NCI-H2196 treated with DMSO at 0.1 percent for 48 hours (cell line): ENCODE data around the gene TMPRSS13.
A peak's percentile ranks its signal among the peaks of the same experiment; 100 is the strongest.

Experiments
- DNase-seq: peaks from one replicate; lab custom pipeline; 2025; ENCODE audit not compliant: unreplicated experiment; lab: John Stamatoyannopoulos, UW

Gene TMPRSS13

DNA sequence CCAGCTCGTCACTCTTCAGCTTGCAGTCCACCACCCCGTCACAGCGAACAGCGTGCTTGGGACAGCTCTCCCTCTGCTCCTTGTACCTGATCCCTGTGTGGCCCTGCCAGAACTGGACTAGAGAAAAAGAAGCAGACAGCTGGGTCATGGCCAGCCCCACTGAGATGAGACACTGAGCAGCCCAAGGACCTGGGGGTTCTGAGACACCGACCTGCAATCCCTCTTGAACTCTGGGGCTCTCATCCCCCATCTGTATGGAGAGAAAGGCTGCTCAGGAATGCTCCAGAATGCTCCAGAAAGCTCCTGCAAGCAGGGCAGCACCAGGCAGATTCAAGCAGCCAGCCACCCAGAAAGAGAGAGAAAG is 14.8 kb downstream of the TMPRSS13 start:
- no peak for DNase-seq

DNA sequence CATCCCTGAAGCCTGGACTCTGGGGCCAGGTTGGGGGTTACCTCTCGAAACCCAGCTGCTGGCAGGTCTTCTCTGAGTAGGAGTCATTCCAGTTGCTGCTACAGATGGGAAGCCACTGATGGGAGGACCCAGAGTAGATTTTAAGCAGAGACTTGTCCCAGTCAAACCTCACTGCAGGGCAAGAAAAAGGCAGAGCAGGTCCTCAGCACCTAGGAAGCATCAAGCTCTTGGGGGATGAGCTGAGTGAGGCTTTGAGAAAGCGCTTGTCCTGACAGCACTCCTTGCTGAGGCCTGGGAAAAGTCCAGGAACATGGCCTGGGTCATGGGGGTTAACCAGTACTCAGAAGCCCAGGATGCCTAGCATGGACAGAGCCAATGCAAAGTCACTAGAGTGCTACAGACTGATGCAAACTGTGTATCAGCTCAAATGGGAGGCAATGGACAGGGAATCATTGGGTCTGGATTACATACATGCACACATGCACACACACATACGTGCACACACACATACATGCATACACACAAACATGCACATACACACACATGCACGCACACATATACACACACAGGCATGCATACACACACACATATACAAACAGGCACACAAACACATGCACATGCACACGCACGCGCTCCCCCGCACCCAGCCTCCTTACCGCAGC is 15.3 kb downstream of the TMPRSS13 start:
- DNase-seq: no peak

DNA sequence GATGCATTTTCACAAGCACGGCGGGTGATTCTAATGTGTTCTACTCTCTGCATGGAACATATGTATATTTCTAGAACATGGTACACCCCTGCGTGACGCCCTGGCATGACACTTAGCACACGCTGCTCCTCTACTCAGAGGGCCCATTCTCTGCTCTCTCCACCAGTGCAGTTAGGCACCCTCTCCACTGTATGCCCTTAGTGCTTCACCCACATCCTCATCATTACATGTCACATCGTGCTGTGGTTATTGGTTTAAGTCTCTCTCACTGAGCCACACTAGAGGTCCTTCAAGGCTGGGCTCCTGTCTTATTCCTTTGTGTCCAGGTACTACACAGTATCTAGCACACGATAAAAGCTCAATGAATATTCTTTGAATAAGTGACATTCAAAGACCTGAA is 16.7 kb downstream of the TMPRSS13 start:
- DNase-seq: no peak

DNA sequence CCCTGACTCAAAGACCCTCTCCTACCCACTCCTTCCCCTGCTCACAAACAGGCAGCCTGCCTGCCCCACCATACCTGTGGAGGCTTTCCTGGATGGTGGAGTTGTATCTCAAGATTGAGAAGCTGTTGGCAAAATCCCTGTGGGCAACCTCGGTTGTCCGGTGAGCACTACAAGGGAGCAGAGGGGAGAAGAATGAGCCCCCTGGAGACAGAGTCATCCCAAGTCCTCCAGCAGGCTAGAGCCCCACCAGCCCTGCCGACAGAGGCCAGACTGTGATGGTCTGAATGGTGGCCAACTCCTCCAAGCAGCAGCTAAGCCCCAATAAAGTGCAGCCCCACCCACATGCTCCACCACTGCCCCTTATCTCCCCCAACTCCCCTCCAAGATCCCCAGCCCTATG is 17.5 kb downstream of the TMPRSS13 start:
- DNase-seq: no peak

DNA sequence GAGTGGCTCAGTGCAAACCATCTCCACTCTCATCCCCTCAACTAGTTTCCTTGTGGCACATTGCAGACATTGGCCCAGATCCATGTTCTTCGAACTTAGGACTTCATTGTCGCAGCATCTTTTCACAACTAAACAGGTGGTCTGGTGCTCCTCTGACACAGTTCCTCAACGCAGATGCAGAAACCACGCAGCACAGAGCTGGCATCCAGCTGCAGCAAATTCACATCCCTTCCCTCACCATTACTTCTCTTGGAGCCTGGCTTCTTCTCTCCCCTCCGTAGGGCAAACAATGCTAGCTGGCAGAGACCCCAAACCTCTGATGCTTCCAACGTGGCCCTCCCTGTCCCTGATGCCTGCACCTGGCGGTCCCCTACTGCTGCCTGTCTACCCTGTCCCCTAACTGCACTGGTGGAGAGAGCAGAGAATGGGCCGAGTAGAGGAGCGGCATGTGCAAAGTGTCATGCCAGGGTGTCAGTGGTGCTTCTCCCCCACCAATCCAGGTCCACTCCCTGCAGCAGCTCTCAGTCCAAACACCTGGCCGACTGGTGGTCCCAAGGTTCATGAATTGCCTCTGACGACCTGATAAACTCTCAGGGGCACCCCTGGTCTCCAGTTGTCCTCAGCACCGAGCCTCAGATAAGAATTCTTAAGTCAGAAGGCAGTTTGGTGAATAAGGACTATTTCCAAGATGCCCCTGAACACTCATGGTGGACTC is 18.1 kb downstream of the TMPRSS13 start:
- DNase-seq: no peak

DNA sequence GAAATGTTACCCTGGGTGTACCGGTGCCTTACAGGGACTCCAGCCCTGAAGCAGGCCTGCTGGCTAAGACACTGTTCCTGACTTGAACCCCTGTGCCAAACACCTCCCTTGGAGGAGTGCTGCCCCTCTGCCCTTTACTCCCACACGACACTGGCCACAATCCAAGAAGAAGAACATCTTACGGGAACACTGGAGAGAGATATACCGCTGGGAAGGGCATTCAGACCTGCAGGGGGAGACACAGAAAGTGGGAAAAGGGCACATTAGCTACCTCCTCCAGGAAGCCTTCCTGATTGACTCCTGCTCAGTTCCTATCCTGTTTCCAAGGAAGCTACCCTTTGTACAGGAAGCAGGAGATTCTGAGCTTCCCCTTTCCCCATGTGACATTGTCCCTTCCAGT is 18.7 kb downstream of the TMPRSS13 start:
- DNase-seq: no peak

DNA sequence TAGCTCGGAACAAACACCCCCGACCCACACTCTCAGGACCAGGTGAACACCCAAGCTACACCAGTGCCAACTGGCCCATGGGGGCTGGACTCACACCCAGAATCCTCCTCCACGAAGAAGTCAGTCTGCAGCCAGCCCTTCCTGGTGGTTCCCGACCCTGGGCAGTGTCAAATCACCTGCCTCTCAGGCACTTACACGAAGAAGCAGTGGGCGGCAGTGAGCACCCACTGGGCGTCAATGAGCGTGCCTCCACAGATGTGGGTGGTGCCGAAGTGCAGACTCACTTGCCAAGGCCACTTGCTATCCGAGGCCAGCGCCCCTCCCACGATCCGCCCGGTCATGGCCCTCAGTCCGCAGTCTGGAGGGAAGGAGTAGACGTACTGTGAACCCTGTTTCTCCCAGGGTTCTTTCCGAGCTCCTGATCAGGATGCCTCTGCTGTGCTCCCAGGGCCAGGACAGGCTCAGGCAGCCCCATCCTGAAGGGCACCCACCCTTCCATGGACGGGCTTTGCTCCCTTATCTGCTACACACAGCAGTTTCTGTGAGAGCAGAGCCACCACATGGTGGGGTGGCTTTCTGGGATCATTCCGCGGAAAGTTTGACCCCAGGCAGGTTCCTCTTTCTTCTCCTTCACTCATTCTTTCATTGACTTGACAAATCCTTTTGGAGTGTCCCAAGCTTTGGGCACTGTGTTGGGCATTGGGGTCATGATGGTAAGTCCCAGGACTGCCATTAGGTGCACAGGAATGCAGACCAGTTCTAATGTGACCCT is 19.4 kb downstream of the TMPRSS13 start:
- DNase-seq: no peak

DNA sequence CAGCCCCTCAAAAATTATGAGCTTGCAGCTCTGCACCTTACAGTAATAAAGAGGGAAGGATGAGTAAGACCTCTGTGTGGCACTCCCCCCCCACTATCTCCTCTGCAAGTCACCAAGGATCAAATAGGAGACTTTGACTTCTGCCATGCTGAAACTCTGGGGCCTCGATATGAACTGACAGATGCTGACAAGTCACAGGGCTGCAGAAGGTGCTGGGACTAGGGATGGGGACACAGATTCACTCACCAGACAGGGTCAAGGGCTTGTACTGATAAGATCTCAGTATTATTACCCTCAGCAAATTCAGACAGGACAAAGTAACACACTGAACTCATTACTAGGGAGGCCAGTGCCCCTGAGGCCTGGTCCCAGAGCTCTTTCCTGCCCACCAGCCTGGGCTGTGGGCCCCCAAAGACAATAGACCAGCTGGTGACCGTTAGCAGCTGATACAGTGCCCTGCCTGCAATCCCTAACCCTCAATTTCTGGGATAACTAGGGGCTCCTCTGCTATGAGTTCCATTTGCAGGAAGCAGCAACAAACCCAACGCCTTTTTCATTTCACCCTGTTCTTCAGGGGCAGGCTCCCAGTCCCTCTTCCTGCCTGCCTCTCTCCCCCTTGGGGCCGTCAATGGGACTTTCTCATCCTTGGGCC is 20.1 kb downstream of the TMPRSS13 start:
- no peak for DNase-seq

DNA sequence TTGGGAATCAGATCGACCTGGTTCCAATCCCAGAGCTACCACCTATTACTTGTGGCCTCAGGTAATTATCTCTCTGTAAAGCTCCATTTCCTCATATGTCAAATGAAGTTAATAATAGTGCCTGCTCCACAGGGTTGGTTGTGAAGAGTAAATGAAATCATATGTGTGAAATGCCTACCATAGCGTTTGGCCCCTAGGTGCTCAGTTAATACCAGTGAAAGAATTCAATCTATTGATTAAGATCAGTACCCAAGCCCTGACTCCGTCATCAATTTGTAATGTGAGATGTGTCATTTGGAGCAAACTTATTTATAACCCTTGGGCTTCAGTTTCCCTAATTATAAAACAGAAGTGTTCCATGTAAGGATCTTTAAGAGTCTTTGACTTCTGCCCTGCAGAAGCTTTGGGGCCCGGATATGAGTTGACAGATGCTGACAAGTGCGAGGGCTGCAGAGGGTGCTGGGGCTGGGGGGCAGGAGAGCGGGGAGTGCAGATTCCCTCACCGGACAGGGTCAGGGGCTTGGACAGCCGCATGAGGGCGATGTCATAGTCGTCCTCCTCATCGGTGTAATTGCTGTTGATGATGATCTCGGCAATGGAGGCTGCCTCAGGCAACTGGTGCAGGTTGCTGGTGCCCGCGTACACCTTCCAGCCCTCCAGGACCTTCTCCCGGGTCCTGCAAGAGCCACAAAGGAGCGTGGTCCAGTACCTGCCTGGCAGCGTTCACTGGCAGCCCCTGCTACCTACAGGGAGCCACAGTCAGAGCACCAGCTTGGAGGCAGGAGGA is 20.9 kb downstream of the TMPRSS13 start:
- no peak for DNase-seq

DNA sequence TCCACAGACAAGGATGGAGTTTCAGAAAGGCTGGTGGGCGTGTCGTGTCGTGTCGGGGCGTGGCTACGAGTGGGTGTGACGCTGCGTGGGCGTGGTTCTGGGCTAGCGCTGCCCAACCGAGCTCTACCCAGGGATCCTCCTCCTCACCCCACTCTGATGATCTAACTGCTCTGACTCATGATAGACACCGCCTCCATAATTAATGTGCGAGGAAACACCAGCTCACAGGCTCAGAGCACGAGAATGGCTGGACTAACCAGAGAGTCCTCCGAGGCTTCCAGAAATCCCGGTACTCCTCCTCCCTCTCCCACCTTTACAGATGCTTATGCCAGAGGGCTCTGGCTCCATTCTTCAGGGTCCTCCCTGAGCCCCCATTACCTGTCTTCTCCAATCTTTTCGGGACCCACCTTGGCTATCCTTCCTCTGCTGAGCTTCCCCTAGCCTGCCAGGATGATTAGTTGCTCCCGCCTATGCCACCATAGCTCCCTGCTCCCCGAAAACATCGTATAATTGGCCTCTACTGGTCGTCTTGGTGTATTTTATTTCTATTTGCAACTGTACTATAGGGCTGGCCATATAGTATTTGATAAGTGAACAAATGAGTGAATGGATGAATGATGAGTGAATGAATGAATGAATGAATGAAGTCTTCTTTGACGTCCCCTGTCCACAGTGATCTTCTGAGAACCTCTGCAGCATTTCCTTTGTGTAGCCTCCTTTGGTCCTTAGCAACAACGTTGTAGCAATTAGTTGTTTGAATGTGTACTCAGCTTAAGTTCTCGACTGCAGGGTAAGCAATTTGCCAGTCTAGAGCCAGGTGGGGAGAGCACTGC is 21.7 kb downstream of the TMPRSS13 start:
- DNase-seq: peak; percentile 90

DNA sequence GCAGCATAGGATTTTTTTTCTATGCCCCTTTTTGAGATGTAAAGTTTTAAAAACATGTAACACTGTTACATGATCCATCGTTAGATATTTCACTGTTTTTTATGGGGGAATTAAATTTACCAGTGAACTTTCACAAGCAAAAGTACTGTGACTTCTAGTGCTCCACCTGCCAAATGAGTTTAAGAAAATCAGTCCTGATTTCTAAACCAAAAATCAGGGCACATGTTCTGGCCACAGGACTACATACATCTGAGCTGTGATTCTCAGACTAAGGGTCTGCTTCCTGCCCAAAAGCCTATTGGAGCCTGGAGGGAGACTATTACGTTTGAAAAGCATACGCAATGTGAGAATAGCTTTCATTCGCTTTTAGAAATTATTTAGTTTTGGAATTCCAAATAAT is 22.5 kb downstream of the TMPRSS13 start:
- no peak for DNase-seq

DNA sequence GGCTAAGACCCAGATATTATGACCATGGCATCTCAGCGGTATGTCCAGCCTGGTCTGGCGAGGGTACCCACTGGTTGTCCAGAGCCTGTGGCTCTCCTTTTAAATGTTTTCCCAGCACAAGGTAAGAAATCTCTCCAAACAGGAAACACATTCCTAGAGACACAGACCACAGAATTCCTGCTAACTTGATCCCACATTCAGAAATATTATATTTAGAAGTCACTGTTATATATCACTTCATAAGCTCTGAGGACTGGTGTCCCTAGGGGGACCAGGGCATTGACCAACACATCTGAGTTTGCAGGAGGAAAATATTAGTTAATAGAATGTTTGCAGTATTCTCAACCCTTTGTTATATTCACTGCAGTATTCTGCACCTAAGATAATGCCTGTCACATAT is 23.1 kb downstream of the TMPRSS13 start:
- DNase-seq: no peak

DNA sequence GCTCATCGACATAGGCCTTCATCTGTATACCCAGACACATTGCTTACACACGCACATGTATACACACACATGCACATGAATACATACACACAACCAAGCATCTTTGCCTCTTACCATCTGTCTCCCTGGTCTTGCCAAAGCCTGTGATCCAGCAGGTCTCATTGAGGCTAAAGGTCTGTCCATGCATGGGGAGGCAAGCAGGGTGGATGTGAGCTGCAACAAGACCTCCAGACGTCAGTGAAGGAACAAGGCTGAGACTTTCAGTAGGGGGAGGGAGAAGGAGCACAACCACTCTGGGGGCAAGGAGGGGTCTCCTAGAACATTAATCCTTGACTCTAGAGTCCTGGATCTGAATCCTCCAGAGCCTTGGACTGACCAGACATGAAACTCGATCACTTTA is 23.7 kb downstream of the TMPRSS13 start:
- DNase-seq: no peak

DNA sequence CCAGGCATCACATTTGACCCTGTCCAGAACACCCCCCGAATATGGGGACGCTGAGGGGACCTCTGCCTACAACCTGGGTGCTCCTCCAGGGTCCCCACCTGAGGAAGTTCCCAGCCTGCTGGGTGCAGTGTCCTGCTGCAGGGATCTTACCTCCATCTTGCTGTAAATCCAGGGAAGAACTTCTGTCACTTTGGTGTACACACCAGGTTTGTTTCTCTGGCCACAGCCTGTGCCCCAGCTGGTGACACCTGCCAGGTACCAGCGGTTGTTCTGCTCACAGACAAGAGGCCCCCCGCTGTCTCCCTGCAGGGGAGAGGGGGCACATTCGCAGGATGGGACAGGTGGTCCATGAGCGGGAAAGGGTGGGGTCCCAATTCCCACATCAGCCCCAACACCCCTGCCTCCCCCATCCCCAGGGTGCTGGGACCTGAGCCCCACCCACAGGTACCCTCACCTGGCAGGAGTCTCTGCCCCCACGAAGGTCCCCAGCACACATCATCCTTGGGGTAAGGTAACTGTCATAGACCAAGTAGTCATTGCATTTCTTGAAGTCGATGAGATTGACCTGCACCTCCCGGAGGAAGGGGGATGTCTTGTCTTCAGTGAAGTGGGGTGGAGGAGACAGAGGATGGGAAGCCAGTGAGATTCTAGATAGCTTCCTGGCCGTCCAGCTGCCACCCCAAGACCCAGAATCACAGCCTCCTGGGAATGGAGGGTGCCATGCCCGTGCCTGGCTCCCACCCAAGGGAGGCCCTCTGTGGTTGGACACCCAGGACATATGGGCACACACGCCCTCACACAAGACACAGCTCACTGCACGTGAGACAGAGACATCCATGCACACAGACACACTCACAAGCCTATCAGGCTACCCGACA is 25.5 kb downstream of the TMPRSS13 start:
- DNase-seq: no peak

DNA sequence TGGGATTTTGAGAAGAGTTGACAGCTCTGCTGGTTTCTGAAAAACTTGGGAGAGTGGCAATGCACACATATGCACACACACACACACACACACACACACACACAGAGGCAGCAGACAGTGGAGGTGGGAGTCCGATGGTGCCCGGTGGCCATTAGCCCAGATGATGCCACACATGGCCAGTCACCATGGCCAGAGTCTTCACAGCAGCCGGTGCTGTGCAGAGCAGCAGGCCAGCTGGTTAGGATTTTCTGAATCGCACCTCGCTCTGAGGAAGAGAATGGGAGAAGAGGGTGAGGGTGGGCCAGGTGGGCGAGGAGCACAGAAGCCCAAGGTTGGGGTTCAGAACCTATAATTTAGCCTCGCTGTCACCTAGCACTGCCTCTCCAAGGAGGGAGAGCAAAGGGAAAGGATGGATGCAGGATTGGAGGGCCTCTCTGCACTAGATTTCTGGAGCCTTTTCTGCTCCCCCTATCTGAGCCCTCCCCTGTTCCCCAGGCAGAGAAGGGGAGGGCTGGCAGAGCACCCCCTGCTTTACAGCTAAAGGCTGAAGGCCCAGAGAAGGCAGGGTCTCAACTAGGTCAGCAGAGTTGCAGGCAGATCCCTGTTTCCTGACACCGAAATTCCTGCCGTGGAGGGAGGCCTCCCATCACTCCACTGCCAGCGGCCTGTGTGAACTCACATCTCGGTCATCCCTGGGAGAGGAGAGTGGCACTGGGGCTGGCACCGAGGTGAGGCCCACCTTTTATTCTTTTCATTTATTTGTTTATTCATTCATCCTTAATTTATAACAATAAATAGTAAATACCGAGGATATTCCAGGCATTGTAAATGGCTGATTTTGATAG is 27.0 kb downstream of the TMPRSS13 start:
- no peak for DNase-seq

DNA sequence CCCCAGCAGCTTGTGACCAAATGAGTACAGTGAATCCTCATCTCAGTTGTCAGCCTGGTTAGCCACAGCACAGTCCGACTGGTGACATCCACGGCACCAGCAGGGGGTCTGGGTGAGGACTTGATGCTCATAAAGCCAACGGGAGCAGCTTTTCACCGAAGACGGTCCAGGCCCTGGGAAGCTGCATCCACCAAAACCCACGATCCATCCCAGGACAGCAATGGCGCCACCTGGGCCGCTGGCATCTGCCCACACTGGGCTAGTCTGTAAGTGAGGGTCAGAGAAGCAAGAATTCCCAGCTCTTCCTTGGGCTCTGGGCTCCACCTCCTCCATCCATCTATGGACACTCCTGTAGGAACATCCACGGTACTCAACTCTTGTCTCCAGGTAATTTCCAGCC is 27.6 kb downstream of the TMPRSS13 start:
- DNase-seq: no peak

DNA sequence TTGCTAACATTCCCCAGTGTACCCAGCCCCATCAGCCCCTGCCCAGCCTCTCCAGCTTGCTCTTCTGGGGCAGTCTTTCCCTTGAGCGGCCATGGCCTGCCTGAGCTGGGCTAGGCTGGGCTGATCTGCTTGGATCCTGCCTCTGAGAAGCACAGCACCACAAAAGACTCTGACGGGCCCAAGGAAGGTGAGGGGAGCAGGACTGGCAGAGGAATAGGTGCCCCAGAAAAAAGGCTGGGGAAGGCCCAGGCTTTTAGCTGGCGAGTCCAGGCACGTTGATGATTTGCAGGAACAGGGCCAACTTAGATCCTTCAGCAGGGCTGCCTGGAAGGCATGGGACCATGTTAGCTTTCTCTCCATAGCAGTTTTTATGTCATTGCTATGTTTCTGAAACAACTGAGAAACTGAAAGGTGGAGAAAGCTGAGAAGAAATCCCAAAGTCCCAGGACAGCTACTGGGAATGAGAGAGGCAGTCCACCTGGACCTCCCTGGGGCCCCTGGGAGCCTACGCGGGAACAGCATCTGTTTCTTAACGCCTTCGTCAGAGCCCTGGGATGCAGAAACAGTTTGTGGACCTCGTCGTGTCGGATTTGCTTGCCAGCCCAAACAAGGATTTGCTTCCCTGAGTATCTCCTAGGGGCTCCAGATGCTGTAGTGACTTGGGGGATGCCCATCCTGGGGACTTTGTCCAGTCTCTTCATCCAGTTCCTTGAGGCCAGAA is 28.3 kb downstream of the TMPRSS13 start:
- no peak for DNase-seq
